Placental epithelial cell (primary cell): ENCODE measurements around the gene PYCR2. TPM values are rescaled to one million over a fixed set of nuclear protein-coding genes. Genes with fewer than 3 reads are reported as not detected.

Source experiments
- small RNA-seq: library from RNA; depleted of rRNA; stranded (forward); fragments of <200 nt; gene quantifications from one replicate; pipeline ENCODE3, GENCODE V24; 2012
- total RNA-seq: library from RNA; depleted of rRNA; stranded (reverse); fragments of >200 nt; gene quantifications from 2 replicates; pipeline ENCODE4 v1.2.3, GENCODE V29; 2012

PYCR2 gene
- 23.6 and 28.2 TPM in 2 replicates for total RNA-seq

DNA sequence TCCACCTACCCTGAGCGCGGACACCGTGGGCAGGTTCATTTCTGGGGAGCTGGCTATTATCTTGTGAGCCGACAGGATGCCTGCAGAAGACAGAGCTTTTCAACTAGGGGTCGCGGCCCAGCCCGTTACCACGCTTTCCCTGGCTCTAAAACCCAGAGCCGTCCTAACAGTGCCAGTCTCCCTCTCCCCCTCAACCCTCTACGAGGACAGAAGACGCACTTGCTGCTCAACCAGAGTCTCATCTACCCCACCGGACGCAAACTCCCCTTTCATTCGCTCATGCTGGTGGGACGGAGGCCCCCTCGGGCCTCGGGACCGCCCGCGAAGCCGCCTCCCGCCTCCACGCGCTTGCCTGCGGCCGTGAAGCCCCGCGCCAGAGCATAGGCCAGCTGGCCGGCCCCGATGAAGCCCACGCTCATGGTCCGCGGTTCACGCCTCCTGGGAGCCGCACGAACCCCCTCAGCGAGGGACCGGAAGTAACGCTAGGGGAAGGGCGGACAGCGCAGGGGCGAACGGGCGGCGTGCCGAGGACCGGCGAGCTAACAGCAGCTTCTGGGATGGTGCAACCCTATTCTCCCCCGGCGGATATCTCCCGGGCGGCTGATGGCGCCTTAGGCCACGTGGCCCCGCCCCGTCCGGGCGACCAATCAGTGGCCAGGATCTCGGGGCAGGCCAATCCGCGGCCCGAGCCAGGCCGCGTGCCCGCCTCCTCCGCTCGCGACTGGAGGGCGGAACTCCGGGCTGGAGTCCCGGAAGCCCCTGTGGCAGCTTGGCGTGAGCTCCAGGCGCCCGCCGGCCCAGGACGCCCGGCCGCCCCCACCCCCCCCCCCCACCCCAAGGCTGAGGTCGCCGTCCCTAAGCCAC is at the start of gene PYCR2:
TSS of gene PYCR2 (minus strand) at position 559 of the 864 bp plus-strand sequence. CDS start at position 419, 140 bp downstream.

DNA sequence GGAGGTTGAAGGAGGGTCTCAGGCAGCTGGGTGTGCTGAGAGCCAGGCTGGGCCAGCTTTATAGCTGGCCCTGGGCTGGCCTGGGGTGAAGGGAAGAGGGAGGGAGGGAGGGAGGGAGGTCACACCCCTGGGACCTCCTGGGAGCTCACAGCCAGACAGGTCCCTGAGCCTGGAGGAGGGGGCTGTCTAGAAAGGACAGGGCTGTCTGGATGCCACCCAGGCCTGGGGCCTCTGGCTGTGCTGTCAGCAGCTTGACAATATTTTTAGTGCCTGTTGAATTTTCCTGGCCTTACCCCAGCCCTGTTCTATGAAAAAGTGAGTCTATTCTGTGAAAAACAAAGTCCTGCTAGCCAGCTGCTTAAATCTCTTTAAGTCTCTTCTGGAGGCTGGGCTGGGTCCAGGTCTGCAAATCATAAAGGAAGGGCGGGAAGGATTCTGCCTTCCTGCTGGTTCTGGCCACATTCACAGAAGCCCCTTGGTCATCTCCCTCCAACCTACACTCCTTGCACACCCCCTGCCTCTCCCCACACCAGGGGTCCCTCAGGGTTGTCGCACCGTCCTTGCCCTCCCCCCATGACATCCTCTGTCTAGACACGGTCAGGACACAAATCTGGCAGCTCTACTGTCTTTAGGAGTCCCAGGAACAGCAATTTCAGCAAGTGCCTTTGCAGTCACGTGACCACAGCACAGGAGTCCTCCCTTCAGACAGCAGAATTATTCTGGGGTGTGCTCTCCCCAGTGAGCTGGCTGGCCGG is 17.3 kb upstream of the PYCR2 start, which contains the start of gene LEFTY2:
TSS of gene LEFTY2 (minus strand) at position 34 of the 755 bp plus-strand sequence. CDS start 80 bp downstream, outside the sequence.

DNA sequence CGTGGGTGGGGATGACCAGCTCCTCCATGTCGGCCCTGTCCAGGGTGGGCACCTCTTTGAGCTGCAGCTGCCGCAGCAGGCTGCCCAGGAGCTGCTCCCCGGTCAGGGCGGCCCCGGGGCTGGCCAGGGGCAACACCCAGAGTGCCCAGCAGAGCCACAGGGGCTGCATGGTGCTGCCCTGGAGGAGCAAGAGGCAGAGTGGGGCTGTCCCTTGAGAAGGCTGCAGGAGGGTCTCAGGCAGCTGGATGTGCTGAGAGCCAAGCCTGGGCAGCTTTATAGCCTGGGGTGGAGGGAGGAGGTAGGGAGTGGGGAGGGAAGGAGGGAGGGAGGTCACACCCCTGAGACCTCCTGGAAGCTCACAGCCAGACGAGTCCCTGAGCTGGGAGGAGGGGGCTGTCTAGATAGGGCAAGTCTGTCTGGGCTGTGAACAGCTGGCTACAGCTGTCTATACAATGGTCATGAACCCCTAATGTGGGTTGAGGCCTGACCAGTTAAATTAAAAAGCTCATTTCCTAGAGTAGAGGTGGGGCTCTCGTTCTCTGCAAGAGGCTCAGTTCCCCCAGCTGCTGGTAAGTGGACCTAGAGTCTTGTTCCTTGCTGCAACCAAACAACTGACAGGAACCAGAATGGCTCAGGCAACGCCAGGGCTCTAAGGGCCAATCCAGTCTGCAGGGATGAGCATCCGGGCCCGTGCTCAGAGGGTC is 35.0 kb downstream of the PYCR2 start, which contains the start of gene LEFTY1:
TSS of gene LEFTY1 (minus strand) at position 249 of the 704 bp plus-strand sequence. CDS start at position 169, 80 bp downstream.

DNA sequence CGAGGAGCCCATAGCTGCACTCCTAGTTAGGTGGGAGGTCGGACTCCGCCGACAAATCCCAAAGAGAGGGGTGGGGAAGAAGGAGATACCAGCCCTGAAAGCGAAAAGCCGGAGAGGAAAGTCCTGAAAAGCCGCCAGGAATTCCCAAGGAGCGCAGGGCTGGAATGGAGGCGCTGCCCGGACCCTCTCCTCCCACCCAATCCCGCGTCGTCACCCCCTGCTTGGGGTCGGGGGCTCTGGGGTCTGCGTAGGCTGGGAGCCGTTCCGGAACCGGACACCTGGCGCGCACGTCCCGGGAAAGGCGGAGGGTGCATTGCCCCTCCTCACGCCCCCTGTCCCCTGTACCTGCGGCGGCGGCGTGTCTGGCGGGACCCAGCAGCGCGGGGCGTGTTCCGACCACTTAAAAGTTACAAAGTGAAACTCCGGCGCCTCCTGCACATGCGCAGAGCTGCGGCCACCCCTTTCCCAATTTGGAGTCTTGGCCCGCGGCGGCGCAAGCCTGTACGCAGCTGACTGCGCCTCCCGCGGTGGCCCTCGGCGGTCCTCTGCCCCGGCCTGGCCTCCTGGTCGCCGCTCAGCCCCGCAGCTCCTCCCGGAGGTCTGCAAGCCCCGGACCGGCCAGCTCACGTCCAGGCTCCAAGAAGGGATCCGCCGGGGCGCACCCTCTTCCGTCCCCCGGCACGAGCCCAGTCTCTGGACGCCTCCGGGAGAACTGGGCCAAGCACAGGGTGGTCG is 41.9 kb downstream of the PYCR2 start, which contains the start of gene TMEM63A:
TSS of gene TMEM63A (minus strand) at position 422 of the 735 bp plus-strand sequence. CDS start 4,800 bp downstream, outside the sequence.

Small RNA genes within 50 kb of the gene (small RNA-seq; reads per million reads assigned to genes)
- gene AL117348.1 (not detected), gene NDUFA3P3 (not detected)

Other genes starting within 250 kb of the PYCR2 start
- gene SRP9, start 146.4 kb downstream of the PYCR2 start, total RNA-seq = 159 and 297 TPM in 2 replicates
- gene EPHX1, start 114.1 kb downstream of the PYCR2 start, total RNA-seq = 4.3 and 5.1 TPM in 2 replicates
- gene TMEM63A, start 41.9 kb downstream of the PYCR2 start, total RNA-seq = 1.2 and 1.6 TPM in 2 replicates
- 0.33 and 0.79 TPM in 2 replicates for gene LEFTY1, start 35.1 kb downstream of the PYCR2 start, total RNA-seq
- gene LEFTY2, start 17.0 kb upstream of the PYCR2 start, total RNA-seq = not detected in 2 replicates
- gene SDE2, start 75.1 kb upstream of the PYCR2 start, total RNA-seq = 11.8 and 15.6 TPM in 2 replicates
- 240 and 358 TPM in 2 replicates for gene H3-3A, start 138.5 kb upstream of the PYCR2 start, total RNA-seq